Prostate gland (tissue), 2 donors: ENCODE results near the gene ADAMTSL3. TPM values are rescaled to one million over a fixed set of nuclear protein-coding genes. Genes with fewer than 3 reads are reported as not detected.

Source experiments
- DNase-seq: peaks from one replicate; pipeline ENCODE4 v3.0.0-alpha.2; 2019; ENCODE audit warnings: low spot score
- H3K27ac ChIP-seq, 2 donors: fragments of 200-600 bp; sonication (generic); 2 replicates each; pipeline ENCODE4 v1.5.1; 2017 to 2019
- H3K27me3 ChIP-seq: fragments of 200-600 bp; sonication (generic); replicated peaks from 2 replicates; pipeline ENCODE4 v1.5.1; 2019; ENCODE audit not compliant: insufficient read depth
- H3K36me3 ChIP-seq, 2 donors: fragments of 200-600 bp; sonication (generic); 1 replicate in 1 of 2; 2 replicates in 1 of 2; pipeline versions ENCODE4 v1.5.1 to v1.8.1; 2017 to 2019
- H3K4me1 ChIP-seq: fragments of 200-600 bp; sonication (generic); replicated peaks from 2 replicates; pipeline ENCODE4 v1.5.1; 2019
- H3K4me3 ChIP-seq, 2 donors: fragments of 200-600 bp; sonication (generic); 2 replicates each; pipeline ENCODE4 v1.5.1; 2017 to 2019
- H3K9me3 ChIP-seq: fragments of 200-600 bp; sonication (generic); 2 replicates; pipeline ENCODE4 v1.5.1; 2017
- POLR2A ChIP-seq: fragments of 450-650 bp; IDR thresholded peaks from one replicate; pipeline ENCODE4 v1.6.1; 2016; ENCODE audit warnings: antibody characterized with exemption, mild to moderate bottlenecking
- POLR2AphosphoS5 ChIP-seq: sonication (generic); formaldehyde crosslinking; IDR thresholded peaks from one replicate; pipeline ENCODE4 v1.6.1; 2017; ENCODE audit warnings: antibody characterized with exemption
- WGBS: methylation state at CpG from one replicate; pipeline ENCODE4 v1.1.5; 2018; 5-methylcytosine and 5-hydroxymethylcytosine counted together
- intact Hi-C: fragments of 100-400 bp; cut with DNase I; formaldehyde crosslinking; loops from one replicate; pipeline ENCODE4 v1.14.2; 2022
- total RNA-seq, 2 donors: library from RNA; depleted of rRNA; stranded (reverse); fragments of >200 nt; gene quantifications; one replicate each; pipeline ENCODE4 v1.1.0, GENCODE V29; 2016
- TF ChIP-seq, protein P1 (sequence below), 4 experiments: fragments of 200-600 bp in 2 of 4; fragments of 450-650 bp in 2 of 4; sonication (generic) in 2 of 4; IDR thresholded peaks; 1 replicate in 3 of 4; 2 replicates in 1 of 4; pipeline ENCODE4 v1.5.1; 2016 to 2019; ENCODE audit warnings: antibody characterized with exemption in 4 of 4, mild to moderate bottlenecking in 2 of 4, moderate library complexity in 2 of 4

Gene ADAMTSL3
- total RNA-seq, 2 donors from 2014 or later: 4.5 to 25.2 TPM

DNA sequence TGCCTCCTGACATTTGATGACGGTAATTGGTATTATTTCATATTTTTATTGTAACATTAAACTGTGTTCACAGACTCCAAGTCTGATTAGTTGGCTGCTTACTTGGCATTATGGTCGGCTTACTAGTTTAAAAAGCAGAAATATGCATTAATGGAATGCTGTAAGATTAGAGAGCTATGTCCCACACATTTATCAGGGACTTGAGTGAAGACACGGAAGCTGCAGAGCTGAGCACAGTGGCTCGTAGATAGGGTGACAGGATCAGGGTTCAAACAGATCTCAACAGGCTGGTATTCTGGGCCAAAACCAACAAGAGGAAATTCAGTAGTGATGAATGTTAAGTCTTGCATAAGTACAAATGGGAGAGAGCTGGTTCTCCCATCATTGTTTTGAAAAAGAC lies 113.8 kb downstream of the ADAMTSL3 start:
- WGBS: 61% methylated on average over 4 of the region's 4 CpGs
- intact Hi-C loops: loop anchor here (5.0 kb wide), 1 partner anchor 75 kb away; no protein-coding TSS in a partner anchor
- TF ChIP-seq, protein P1, sequence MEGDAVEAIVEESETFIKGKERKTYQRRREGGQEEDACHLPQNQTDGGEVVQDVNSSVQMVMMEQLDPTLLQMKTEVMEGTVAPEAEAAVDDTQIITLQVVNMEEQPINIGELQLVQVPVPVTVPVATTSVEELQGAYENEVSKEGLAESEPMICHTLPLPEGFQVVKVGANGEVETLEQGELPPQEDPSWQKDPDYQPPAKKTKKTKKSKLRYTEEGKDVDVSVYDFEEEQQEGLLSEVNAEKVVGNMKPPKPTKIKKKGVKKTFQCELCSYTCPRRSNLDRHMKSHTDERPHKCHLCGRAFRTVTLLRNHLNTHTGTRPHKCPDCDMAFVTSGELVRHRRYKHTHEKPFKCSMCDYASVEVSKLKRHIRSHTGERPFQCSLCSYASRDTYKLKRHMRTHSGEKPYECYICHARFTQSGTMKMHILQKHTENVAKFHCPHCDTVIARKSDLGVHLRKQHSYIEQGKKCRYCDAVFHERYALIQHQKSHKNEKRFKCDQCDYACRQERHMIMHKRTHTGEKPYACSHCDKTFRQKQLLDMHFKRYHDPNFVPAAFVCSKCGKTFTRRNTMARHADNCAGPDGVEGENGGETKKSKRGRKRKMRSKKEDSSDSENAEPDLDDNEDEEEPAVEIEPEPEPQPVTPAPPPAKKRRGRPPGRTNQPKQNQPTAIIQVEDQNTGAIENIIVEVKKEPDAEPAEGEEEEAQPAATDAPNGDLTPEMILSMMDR (IDR thresholded peaks at IDR 0.05): no peak
- TF ChIP-seq POLR2AphosphoS5 (no peak), POLR2A (no peak)
- Histone ChIP-seq H3K4me1 (no peaks in the 10 kb centered on the region), H3K27me3 (no peaks in the 10 kb centered on the region), H3K36me3 (no peaks in the 10 kb centered on the region), H3K4me3 (no peak overlapping the region), H3K9me3 (no peaks in the 10 kb centered on the region), H3K27ac (no peak overlapping the region)
- DNase-seq: no peak

DNA sequence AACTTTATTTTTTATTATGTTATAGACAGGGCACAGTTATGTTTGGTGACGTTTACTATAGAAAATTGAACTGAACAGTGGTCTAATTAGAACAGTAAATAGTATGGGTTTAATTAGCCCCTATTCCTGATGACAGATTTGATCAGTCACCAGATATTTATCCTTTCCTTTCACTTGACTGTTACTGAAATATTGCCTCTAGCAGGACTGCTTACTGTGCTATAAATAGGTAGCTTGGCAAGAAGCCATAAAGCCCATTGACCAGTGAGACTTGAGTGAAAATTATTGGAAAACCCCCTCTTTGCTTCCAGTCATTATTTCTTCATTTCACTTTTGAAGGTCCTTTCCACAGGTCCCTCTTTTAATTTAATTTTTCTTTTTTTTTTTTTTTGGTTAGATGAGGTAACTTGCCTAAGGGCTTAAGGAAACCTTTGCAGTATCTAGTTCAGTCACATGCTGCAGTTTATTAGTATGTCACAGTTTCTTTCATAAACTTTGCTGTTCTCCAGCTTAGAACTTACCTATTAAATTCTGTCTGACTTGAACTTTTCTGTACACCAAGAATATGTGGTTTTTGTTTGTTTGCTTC lies 115.6 kb downstream of the ADAMTSL3 start:
- Histone ChIP-seq H3K4me3 (no peak overlapping the region), H3K9me3 (no peaks in the 10 kb centered on the region), H3K27me3 (no peaks in the 10 kb centered on the region), H3K36me3 (no peaks in the 10 kb centered on the region), H3K4me1 (no peaks in the 10 kb centered on the region), H3K27ac (no peak overlapping the region)
- 20% methylated on average over 1 of the region's 1 CpG for WGBS
- DNase-seq: no peak
- TF ChIP-seq, protein P1 (IDR thresholded peaks at IDR 0.05): no peak
- TF ChIP-seq POLR2AphosphoS5 (no peak), POLR2A (no peak)
- intact Hi-C loops: loop anchor here (5.0 kb wide), 1 partner anchor 73 kb away; no protein-coding TSS in a partner anchor

DNA sequence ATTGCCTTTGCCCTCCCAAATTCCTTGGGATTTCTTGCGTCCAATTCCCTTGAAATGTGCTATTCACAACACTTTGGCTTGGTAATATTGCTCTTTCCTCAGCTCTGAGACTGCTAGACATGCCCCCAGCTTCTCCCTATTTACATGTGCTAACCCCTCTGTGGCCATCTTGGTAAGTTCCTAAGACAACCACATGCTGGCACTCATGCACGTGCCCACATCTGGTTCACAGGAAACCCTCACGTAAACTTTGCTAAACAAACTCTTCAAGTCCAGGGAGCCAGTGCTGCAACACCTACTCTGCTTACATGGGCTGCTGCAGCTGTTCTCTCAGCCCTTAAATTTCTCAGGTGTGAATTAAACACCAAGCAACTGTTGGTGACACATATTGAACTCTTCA lies 121.8 kb downstream of the ADAMTSL3 start:
- WGBS: 39% methylated on average over 2 of the region's 3 CpGs
- Histone ChIP-seq H3K4me3 (no peak overlapping the region), H3K27ac (no peak overlapping the region), H3K9me3 (no peaks in the 10 kb centered on the region), H3K27me3 (no peaks in the 10 kb centered on the region), H3K4me1 (no peaks in the 10 kb centered on the region), H3K36me3 (no peaks in the 10 kb centered on the region)
- no peak for TF ChIP-seq POLR2A
- TF ChIP-seq POLR2AphosphoS5: no peak
- TF ChIP-seq, protein P1 (IDR thresholded peaks at IDR 0.05): no peak
- DNase-seq: no peak
- intact Hi-C loops: no loop called here

DNA sequence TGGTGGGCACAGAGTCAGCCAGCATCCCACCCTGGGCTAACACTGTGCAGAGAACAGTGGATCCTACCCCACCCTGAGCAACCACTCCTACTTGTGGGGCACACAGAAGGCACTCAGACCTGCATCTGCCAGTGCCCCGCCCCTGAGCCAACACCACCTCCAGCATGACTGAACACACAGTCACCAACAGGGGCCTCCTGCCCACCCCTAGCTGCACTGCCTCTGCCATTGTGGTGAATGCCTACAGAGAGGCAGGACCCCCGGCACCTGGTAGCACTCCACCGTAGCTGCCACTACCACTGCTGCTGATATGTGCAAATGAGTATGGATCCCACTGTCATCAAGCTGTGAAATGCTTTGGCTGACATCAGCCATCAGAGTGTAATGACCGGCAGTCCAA lies 123.1 kb downstream of the ADAMTSL3 start:
- H3K27ac ChIP-seq: no peak overlapping the region
- H3K27me3 ChIP-seq: no peaks in the 10 kb centered on the region
- DNase-seq: no peak
- H3K4me3 ChIP-seq: no peak overlapping the region
- 94% methylated on average over 2 of the region's 4 CpGs for WGBS
- H3K9me3 ChIP-seq: no peaks in the 10 kb centered on the region
- TF ChIP-seq POLR2A (no peak), POLR2AphosphoS5 (no peak)
- TF ChIP-seq, protein P1 (IDR thresholded peaks at IDR 0.05): no peak
- intact Hi-C loops: no loop called here
- no peaks in the 10 kb centered on the region for H3K36me3 ChIP-seq
- H3K4me1 ChIP-seq: no peaks in the 10 kb centered on the region

DNA sequence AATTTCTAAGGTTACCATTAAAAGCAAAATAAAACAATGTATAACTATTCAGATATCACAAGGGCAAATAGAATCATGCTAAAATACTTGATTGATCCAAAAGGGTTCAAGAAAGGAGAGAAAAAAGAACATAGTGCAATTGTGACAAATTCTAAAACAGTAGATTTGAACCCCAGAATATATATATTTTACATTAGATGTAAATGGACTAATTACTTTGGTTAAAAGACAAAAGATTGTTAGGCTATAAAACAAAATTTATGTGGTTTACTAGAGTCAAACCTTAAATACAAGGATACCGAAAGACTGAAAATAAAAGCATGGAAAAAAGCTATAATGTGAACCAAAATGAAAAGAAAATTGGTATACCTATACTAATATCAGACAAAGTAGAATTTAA lies 129.3 kb downstream of the ADAMTSL3 start:
- no peaks in the 10 kb centered on the region for H3K9me3 ChIP-seq
- WGBS: 97% methylated on average over 1 of the region's 1 CpG
- no peak overlapping the region for H3K4me3 ChIP-seq
- no peaks in the 10 kb centered on the region for H3K4me1 ChIP-seq
- no peak for TF ChIP-seq POLR2A
- TF ChIP-seq, protein P1 (IDR thresholded peaks at IDR 0.05): no peak
- no peak for TF ChIP-seq POLR2AphosphoS5
- H3K27me3 ChIP-seq: no peaks in the 10 kb centered on the region
- no peaks in the 10 kb centered on the region for H3K36me3 ChIP-seq
- no peak for DNase-seq
- H3K27ac ChIP-seq: no peak overlapping the region
- intact Hi-C loops: no loop called here
